HL-60 (cell line): Measurements from ENCODE around the gene ANK3.

Experiments used
- DNase-seq, 2 experiments: peaks; one replicate each; pipeline ENCODE4 v3.0.0-alpha.2; 2010 to 2020; ENCODE audit warnings: low read depth in 1 of 2, low spot score in 1 of 2
- H3K27ac ChIP-seq: fragments of 250-450 bp; sonication (Bioruptor Pico); replicated peaks from 2 replicates; pipeline ENCODE4 v1.5.1; 2020; ENCODE audit warnings: mild to moderate bottlenecking, moderate library complexity
- H3K27me3 ChIP-seq: fragments of 250-450 bp; sonication (Bioruptor Pico); 2 replicates; pipeline ENCODE4 v1.5.1; 2021; ENCODE audit warnings: mild to moderate bottlenecking, moderate library complexity; ENCODE audit not compliant: insufficient read depth, poor library complexity, severe bottlenecking
- H3K4me3 ChIP-seq: replicated peaks from 2 replicates; pipeline ENCODE4 v1.5.1; 2011; ENCODE audit warnings: mild to moderate bottlenecking, control low read depth, low read length; ENCODE audit not compliant: insufficient read depth
- CTCF ChIP-seq: IDR thresholded peaks from one replicate; pipeline ENCODE4 v1.5.1; 2011; ENCODE audit warnings: low read length, control low read depth, inconsistent platforms; ENCODE audit not compliant: insufficient read depth
- GABPA ChIP-seq: IDR thresholded peaks from 2 replicates; pipeline ENCODE4 v1.6.1; 2012; ENCODE audit warnings: low read depth
- POLR2AphosphoS5 ChIP-seq: IDR thresholded peaks from 2 replicates; pipeline ENCODE4 v1.6.1; 2012; ENCODE audit warnings: low read depth
- SPI1 ChIP-seq: IDR thresholded peaks from 2 replicates; pipeline ENCODE4 v1.6.1; 2012; ENCODE audit warnings: low read depth, mild to moderate bottlenecking, borderline replicate concordance
- TF ChIP-seq, protein P1 (sequence below): IDR thresholded peaks from 2 replicates; pipeline ENCODE4 v1.6.1; 2012; ENCODE audit warnings: low read depth; ENCODE audit not compliant: insufficient replicate concordance

Gene ANK3

DNA sequence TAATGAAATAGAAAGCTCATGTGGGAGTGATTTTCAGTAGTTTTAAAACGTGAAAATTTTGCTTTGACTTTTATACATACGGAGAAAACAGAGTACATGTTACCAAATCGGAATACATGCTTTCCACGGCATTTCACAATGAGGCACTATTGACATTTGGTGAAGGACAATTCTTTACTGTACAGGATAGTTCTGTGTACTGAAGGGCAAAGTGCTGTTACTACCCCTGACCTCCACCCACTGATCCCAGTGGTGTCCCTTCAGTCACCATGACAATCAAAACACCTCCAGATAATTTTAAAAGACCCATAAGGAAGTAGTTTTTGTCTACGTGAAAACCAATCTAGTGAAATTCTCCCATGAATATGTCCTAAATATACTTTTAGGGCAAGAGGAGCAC, 33.1 kb upstream of the ANK3 start:
- Histone ChIP-seq H3K27ac (no peak overlapping the region), H3K4me3 (no peak overlapping the region)
- TF ChIP-seq GABPA = no peak
- no peak for TF ChIP-seq POLR2AphosphoS5
- TF ChIP-seq, protein P1, sequence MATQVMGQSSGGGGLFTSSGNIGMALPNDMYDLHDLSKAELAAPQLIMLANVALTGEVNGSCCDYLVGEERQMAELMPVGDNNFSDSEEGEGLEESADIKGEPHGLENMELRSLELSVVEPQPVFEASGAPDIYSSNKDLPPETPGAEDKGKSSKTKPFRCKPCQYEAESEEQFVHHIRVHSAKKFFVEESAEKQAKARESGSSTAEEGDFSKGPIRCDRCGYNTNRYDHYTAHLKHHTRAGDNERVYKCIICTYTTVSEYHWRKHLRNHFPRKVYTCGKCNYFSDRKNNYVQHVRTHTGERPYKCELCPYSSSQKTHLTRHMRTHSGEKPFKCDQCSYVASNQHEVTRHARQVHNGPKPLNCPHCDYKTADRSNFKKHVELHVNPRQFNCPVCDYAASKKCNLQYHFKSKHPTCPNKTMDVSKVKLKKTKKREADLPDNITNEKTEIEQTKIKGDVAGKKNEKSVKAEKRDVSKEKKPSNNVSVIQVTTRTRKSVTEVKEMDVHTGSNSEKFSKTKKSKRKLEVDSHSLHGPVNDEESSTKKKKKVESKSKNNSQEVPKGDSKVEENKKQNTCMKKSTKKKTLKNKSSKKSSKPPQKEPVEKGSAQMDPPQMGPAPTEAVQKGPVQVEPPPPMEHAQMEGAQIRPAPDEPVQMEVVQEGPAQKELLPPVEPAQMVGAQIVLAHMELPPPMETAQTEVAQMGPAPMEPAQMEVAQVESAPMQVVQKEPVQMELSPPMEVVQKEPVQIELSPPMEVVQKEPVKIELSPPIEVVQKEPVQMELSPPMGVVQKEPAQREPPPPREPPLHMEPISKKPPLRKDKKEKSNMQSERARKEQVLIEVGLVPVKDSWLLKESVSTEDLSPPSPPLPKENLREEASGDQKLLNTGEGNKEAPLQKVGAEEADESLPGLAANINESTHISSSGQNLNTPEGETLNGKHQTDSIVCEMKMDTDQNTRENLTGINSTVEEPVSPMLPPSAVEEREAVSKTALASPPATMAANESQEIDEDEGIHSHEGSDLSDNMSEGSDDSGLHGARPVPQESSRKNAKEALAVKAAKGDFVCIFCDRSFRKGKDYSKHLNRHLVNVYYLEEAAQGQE = no peak
- no peak for TF ChIP-seq CTCF
- no peak for TF ChIP-seq SPI1

GRCh38 chr10:60420991-60421894, 31.6 kb upstream of the ANK3 start:
- no peak overlapping the region for H3K4me3 ChIP-seq
- H3K27ac ChIP-seq = no peak overlapping the region
- peaks cover 2% of the 10 kb centered on the region for H3K27me3 ChIP-seq
- DNase-seq = no peak
- TF ChIP-seq SPI1 (no peak), GABPA (no peak), CTCF (no peak), POLR2AphosphoS5 (no peak)
- TF ChIP-seq, protein P1 = no peak

More for the DNA sequence above, 33.1 kb upstream of the ANK3 start:
- DNase-seq = no peak
- H3K27me3 ChIP-seq = peaks cover 2% of the 10 kb centered on the region

DNA sequence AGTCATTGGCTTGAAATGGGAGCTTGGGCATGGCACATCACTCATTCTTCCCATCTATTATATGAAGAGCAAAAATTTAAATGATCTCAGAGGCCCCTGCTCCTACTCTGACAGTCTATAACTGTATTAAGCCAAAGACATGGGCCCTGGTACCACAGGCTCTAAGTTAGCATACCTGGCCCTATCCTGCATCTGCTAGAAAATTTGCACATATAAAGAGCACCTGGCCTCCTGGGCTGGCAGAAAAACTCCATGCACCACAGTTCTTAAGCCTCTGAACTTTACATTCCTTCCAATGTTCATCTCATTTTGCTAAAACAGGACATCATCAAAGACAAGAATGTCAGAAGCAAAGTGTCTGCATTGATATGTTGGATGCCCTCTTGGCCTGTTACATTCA, 29.6 kb upstream of the ANK3 start:
- no peak for DNase-seq
- no peak for TF ChIP-seq SPI1
- TF ChIP-seq, protein P1 = no peak
- TF ChIP-seq POLR2AphosphoS5 = no peak

More for the DNA sequence above, 29.6 kb upstream of the ANK3 start:
- Histone ChIP-seq H3K27me3 (peaks cover 2% of the 10 kb centered on the region), H3K27ac (no peak overlapping the region), H3K4me3 (no peak overlapping the region)
